GM19025 (cell line): Measurements from ENCODE around the gene RNASE8.

Source experiments
- ATAC-seq: cut with Tn5 transposase; IDR thresholded peaks from one replicate; pipeline ENCODE4 v1.9.1; 2021; ENCODE audit warnings: mild to moderate bottlenecking, low read depth, moderate library complexity; ENCODE audit not compliant: unreplicated experiment

The RNASE8 gene

GRCh38 chr14:21071225-21072030 is 13.8 kb downstream of the RNASE8 start:
- peak; percentile 76 for ATAC-seq

- no peak for ATAC-seq
These were observed 14.4 kb downstream of the RNASE8 start for GRCh38 chr14:21072031-21072473.

GRCh38 chr14:21072781-21073339 is 15.2 kb downstream of the RNASE8 start:
- ATAC-seq = no peak

GRCh38 chr14:21073921-21074320 is 16.3 kb downstream of the RNASE8 start:
- ATAC-seq = no peak

GRCh38 chr14:21074398-21075272 is 17.0 kb downstream of the RNASE8 start:
- no peak for ATAC-seq

GRCh38 chr14:21075719-21076437 is 18.3 kb downstream of the RNASE8 start:
- no peak for ATAC-seq

- no peak for ATAC-seq
These were observed 20.1 kb downstream of the RNASE8 start for GRCh38 chr14:21077672-21078071.

- ATAC-seq = no peak
These were observed 20.7 kb downstream of the RNASE8 start for GRCh38 chr14:21078287-21078686.

- no peak for ATAC-seq
These were observed 21.1 kb downstream of the RNASE8 start for GRCh38 chr14:21078726-21079125.

GRCh38 chr14:21081521-21082142 is 24.0 kb downstream of the RNASE8 start:
- no peak for ATAC-seq

- ATAC-seq = no peak
These were observed 26.1 kb downstream of the RNASE8 start for GRCh38 chr14:21083565-21084325.

GRCh38 chr14:21084396-21084795 is 26.8 kb downstream of the RNASE8 start:
- no peak for ATAC-seq

GRCh38 chr14:21084998-21085853 is 27.6 kb downstream of the RNASE8 start:
- ATAC-seq = no peak

GRCh38 chr14:21086908-21087293 is 29.3 kb downstream of the RNASE8 start:
- ATAC-seq = no peak

- ATAC-seq = no peak
These were observed 29.9 kb downstream of the RNASE8 start for GRCh38 chr14:21087294-21088091.

GRCh38 chr14:21088687-21089086 is 31.1 kb downstream of the RNASE8 start:
- no peak for ATAC-seq

GRCh38 chr14:21089271-21089670 is 31.6 kb downstream of the RNASE8 start:
- ATAC-seq = no peak

GRCh38 chr14:21089877-21090193 is 32.2 kb downstream of the RNASE8 start:
- no peak for ATAC-seq
